Endothelial cell of umbilical vein (primary cell): ENCODE data around the gene NCKAP5. TPM values are rescaled to one million over a fixed set of nuclear protein-coding genes. Genes with fewer than 3 reads are reported as not detected.

Source experiments
- BruUV-seq: library from RNA; stranded (reverse); fragments of 400-500 nt; replicated peaks from 2 replicates; lab custom pipeline; 2021; lab: Mats Ljungman, UMichigan
- CTCF ChIA-PET: fragments of 300-600, 350-600 bp; sonication (Branson Sonifier 250); formaldehyde crosslinking; loops from one replicate; lab custom pipeline; 2021; ENCODE audit warnings: antibody characterized with exemption, inconsistent platforms; lab: Charles Lee
- POLR2A ChIA-PET: fragments of 300-600, 350-600 bp; sonication (Branson Sonifier 250); formaldehyde crosslinking; loops from one replicate; lab custom pipeline; 2021; ENCODE audit warnings: antibody characterized with exemption, inconsistent platforms; lab: Charles Lee
- DNase-seq: peaks from one replicate; pipeline ENCODE4 v3.0.0-alpha.2; 2011; ENCODE audit warnings: low read depth, low spot score
- FAIRE-seq: peaks from 2 replicates; lab custom pipeline; 2011; peaks lifted over from hg19 to GRCh38; lab: Jason Lieb, UNC
- H2AFZ ChIP-seq: 2 replicates; pipeline ENCODE4 v1.6.0; 2012; ENCODE audit warnings: low read depth, low read length, control low read depth, inconsistent platforms
- H3K27ac ChIP-seq: 2 replicates; pipeline ENCODE4 v1.5.1; 2011; ENCODE audit warnings: low read depth, mild to moderate bottlenecking, control low read depth, low read length, moderate library complexity; ENCODE audit not compliant: insufficient read depth
- H3K27me3 ChIP-seq, 2 experiments: 2 replicates each; pipeline versions ENCODE4 v1.6.0 to v1.6.1; 2011; ENCODE audit warnings: low read length in 2 of 2, mixed read lengths in 1 of 2; ENCODE audit not compliant: control insufficient read depth in 2 of 2, insufficient read depth in 2 of 2
- H3K36me3 ChIP-seq, 2 experiments: 2 replicates in 1 of 2; 3 replicates in 1 of 2; pipeline ENCODE4 v1.5.1; 2011; ENCODE audit warnings: low read length in 2 of 2, mild to moderate bottlenecking in 1 of 2, moderate library complexity in 1 of 2; ENCODE audit not compliant: control insufficient read depth in 2 of 2, insufficient read depth in 2 of 2; ENCODE audit errors: extremely low read depth in 1 of 2
- H3K4me1 ChIP-seq: 3 replicates; pipeline ENCODE4 v1.5.1; 2011; ENCODE audit warnings: mild to moderate bottlenecking, low read length; ENCODE audit not compliant: control insufficient read depth, insufficient read depth; ENCODE audit errors: extremely low read depth
- H3K4me2 ChIP-seq: 2 replicates; pipeline ENCODE4 v1.6.1; 2011; ENCODE audit warnings: low read length, control low read depth, mixed read lengths; ENCODE audit not compliant: insufficient read depth
- H3K4me3 ChIP-seq, 3 experiments: fragments of 200-600 bp in 1 of 3; sonication (generic), shearing (Covaris generic) in 1 of 3; replicated peaks in 1 of 3; 2 replicates each; pipeline ENCODE4 v1.5.1; 2011 to 2016; ENCODE audit warnings: control low read depth in 3 of 3, low read length in 3 of 3, mild to moderate bottlenecking in 2 of 3, inconsistent platforms in 1 of 3, low read depth in 1 of 3, moderate library complexity in 1 of 3; ENCODE audit not compliant: insufficient read depth in 1 of 3
- H3K79me2 ChIP-seq: 2 replicates; pipeline ENCODE4 v1.6.0; 2012; ENCODE audit warnings: low read length, inconsistent platforms; ENCODE audit not compliant: control insufficient read depth, insufficient read depth
- H3K9ac ChIP-seq: replicated peaks from 2 replicates; pipeline ENCODE3; 2011; ENCODE audit warnings: low read length, control low read depth; ENCODE audit not compliant: insufficient read depth; ENCODE audit errors: extremely low read depth
- H3K9me1 ChIP-seq: replicated peaks from 3 replicates; pipeline ENCODE4 v1.6.0; 2011; ENCODE audit warnings: mild to moderate bottlenecking, low read length; ENCODE audit not compliant: control insufficient read depth, insufficient read depth; ENCODE audit errors: extremely low read depth
- H3K9me3 ChIP-seq: replicated peaks from 2 replicates; pipeline ENCODE4 v1.5.1; 2012; ENCODE audit warnings: low read length, inconsistent platforms; ENCODE audit not compliant: control insufficient read depth, insufficient read depth
- H4K20me1 ChIP-seq: replicated peaks from 2 replicates; pipeline ENCODE3; 2011; ENCODE audit warnings: mild to moderate bottlenecking, low read length; ENCODE audit not compliant: control insufficient read depth, insufficient read depth; ENCODE audit errors: extremely low read depth
- EZH2 ChIP-seq: IDR thresholded peaks from 2 replicates; pipeline ENCODE4 v1.6.1; 2012; ENCODE audit warnings: borderline replicate concordance, low read depth, mild to moderate bottlenecking, moderate library complexity, low read length, inconsistent platforms; ENCODE audit not compliant: severe bottlenecking
- FOS ChIP-seq: IDR thresholded peaks from 2 replicates; pipeline ENCODE4 v1.6.1; 2011; ENCODE audit warnings: mild to moderate bottlenecking, low read length, moderate library complexity, borderline replicate concordance; ENCODE audit not compliant: insufficient read depth
- GATA2 ChIP-seq: IDR thresholded peaks from 2 replicates; pipeline ENCODE4 v1.7.0; 2011; ENCODE audit warnings: low read depth, mild to moderate bottlenecking, moderate library complexity, mixed read lengths, low read length; ENCODE audit not compliant: insufficient read length, insufficient read depth
- POLR2A ChIP-seq: IDR thresholded peaks from 2 replicates; pipeline ENCODE4 v1.6.1; 2012; ENCODE audit warnings: low read depth, mild to moderate bottlenecking, control low read depth, low read length
- dilution Hi-C: fragments of 300-500 bp; cut with MboI; formaldehyde crosslinking; loops from one replicate; pipeline ENCODE4 v1.15.0; 2019; ENCODE audit warnings: low sequenced_read_pairs; ENCODE audit not compliant: extremely low pct_ligation_motif_present
- intact Hi-C: fragments of 100-400 bp; cut with micrococcal nuclease; formaldehyde crosslinking; loops from one replicate; pipeline ENCODE4 v1.10.0; 2022
- polyA plus RNA-seq, 4 experiments: library from polyadenylated mRNA; depleted of rRNA in 3 of 4; stranded (reverse) in 3 of 4; unstranded in 1 of 4; fragments of >200 nt; gene quantifications; 2 replicates each; pipeline versions ENCODE4 v1.2.1 to v1.2.3, GENCODE V29; 2011 to 2012; ENCODE audit warnings: missing spikeins in 1 of 4
- total RNA-seq: library from RNA; stranded (reverse); gene quantifications from 2 replicates; pipeline ENCODE4 v1.2.3, GENCODE V29; 2021
- TF ChIP-seq, protein P1 (sequence below): IDR thresholded peaks from 2 replicates; pipeline ENCODE4 v1.6.1; 2011; ENCODE audit not compliant: insufficient read depth, insufficient read length
- TF ChIP-seq, protein P2 (sequence below), 2 donors: IDR thresholded peaks; 1 replicate in 1 of 2; 2 replicates in 1 of 2; pipeline ENCODE4 v1.5.1; 2011; ENCODE audit warnings: low read length in 2 of 2, mild to moderate bottlenecking in 2 of 2, moderate library complexity in 2 of 2, control low read depth in 1 of 2, inconsistent platforms in 1 of 2, low read depth in 1 of 2; ENCODE audit not compliant: insufficient read depth in 1 of 2; ENCODE audit errors: extremely low read depth in 1 of 2

NCKAP5 gene
- total and polyA plus RNA-seq, 2 donors (not counting 3 experiments of a cell fraction or from before 2014, with no cell fraction given) = 0.47 to 3.3 TPM

DNA sequence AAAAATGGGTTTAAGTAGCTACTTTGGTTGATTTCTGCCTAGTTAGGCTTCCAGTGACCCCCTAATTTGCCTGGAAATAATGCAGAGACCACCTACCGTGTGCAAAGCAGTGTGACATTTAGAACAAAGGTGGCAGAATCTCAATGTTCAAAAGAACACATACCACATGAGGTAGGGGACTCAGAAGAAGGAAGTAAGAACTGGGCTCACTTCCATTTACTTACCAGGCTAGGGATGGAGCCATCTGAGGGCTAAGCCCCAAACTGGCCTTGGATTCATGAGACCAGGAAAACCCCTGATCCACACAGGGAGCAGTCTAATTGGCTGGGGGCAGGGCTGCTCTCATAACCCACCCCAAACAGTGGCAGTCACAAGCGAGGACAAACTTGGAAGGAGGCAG, 190.7 kb downstream of the NCKAP5 start:
- H2AFZ ChIP-seq = no peak overlapping the region
- CTCF ChIA-PET = no interaction called here
- dilution Hi-C loops (no loop called here), intact Hi-C loops (no loop called here)
- TF ChIP-seq, protein P1, sequence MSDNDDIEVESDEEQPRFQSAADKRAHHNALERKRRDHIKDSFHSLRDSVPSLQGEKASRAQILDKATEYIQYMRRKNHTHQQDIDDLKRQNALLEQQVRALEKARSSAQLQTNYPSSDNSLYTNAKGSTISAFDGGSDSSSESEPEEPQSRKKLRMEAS = no peak
- TF ChIP-seq FOS = no peak
- no peak for TF ChIP-seq GATA2
- TF ChIP-seq EZH2 = no peak
- TF ChIP-seq POLR2A = no peak
- TF ChIP-seq, protein P2, sequence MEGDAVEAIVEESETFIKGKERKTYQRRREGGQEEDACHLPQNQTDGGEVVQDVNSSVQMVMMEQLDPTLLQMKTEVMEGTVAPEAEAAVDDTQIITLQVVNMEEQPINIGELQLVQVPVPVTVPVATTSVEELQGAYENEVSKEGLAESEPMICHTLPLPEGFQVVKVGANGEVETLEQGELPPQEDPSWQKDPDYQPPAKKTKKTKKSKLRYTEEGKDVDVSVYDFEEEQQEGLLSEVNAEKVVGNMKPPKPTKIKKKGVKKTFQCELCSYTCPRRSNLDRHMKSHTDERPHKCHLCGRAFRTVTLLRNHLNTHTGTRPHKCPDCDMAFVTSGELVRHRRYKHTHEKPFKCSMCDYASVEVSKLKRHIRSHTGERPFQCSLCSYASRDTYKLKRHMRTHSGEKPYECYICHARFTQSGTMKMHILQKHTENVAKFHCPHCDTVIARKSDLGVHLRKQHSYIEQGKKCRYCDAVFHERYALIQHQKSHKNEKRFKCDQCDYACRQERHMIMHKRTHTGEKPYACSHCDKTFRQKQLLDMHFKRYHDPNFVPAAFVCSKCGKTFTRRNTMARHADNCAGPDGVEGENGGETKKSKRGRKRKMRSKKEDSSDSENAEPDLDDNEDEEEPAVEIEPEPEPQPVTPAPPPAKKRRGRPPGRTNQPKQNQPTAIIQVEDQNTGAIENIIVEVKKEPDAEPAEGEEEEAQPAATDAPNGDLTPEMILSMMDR (IDR thresholded peaks at IDR 0.05; ENCODE audit: extremely low read depth in 1 of 2, insufficient read depth in 1 of 2, low read depth in 1 of 2, low read length in 2 of 2) = no peak
- H3K9ac ChIP-seq = no peak overlapping the region
- H3K9me1 ChIP-seq = no peaks in the 10 kb centered on the region
- no peaks in the 10 kb centered on the region for H3K36me3 ChIP-seq
- DNase-seq = no peak
- no peak for FAIRE-seq
- POLR2A ChIA-PET = no interaction called here
- no peaks in the 10 kb centered on the region for H4K20me1 ChIP-seq
- H3K27me3 ChIP-seq = no peaks in the 10 kb centered on the region
- no peaks in the 10 kb centered on the region for H3K9me3 ChIP-seq
- H3K79me2 ChIP-seq = no peaks in the 10 kb centered on the region
- H3K4me2 ChIP-seq = no peak overlapping the region
- no TSS peak for BruUV-seq
- H3K4me3 ChIP-seq = no peak overlapping the region
- no peaks in the 10 kb centered on the region for H3K4me1 ChIP-seq
- no peak overlapping the region for H3K27ac ChIP-seq
